ENCODE results near the gene STK10.

STK10 gene

DNA sequence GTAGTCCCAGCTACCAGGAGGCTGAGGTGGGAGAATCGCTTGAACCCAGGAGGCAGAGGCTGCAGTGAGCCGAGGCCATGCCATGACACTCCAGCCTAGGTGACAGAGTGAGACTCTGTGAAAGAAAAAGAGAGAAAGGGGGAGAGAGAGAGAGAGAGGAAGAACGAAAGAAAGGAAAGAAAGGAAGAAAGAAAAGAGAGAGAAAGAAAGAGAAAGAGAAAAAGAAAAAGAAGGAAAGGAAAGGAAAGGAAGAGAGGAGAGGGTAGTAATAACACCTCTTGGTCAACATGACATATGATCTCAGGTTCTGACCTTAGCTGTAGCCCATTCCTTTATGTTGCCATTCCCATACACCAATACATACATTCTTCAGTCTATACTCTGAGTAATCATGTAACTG lies 195.7 kb downstream of the STK10 start:
- no peak for DNase-seq (ENCODE audit: insufficient read length, low spot score)
- FAIRE-seq = no peak

Data from HTR-8/SVneo (cell line).